WERI-Rb-1 (cell line): ENCODE measurements around the gene MAPKAP1.

ENCODE experiments used
- DNase-seq: peaks from one replicate; pipeline ENCODE4 v3.0.0-alpha.2; 2020
- H3K27ac ChIP-seq: fragments of 250-450 bp; sonication (Bioruptor Pico); 2 replicates; pipeline ENCODE4 v1.5.1; 2020; ENCODE audit warnings: mild to moderate bottlenecking, moderate library complexity
- H3K27me3 ChIP-seq: fragments of 250-450 bp; sonication (Bioruptor Pico); 2 replicates; pipeline ENCODE4 v1.5.1; 2021; ENCODE audit warnings: mild to moderate bottlenecking, low read depth, moderate library complexity; ENCODE audit not compliant: insufficient read depth, severe bottlenecking
- H3K36me3 ChIP-seq: fragments of 250-450 bp; sonication (Bioruptor Pico); 2 replicates; pipeline ENCODE4 v1.5.1; 2020; ENCODE audit warnings: mild to moderate bottlenecking, moderate library complexity
- H3K4me3 ChIP-seq: 2 replicates; pipeline ENCODE4 v1.5.1; 2011; ENCODE audit warnings: low read depth, mild to moderate bottlenecking, control low read depth, low read length
- H3K9me3 ChIP-seq: fragments of 250-450 bp; sonication (Bioruptor Pico); 2 replicates; pipeline ENCODE4 v1.5.1; 2021; ENCODE audit warnings: mild to moderate bottlenecking, moderate library complexity; ENCODE audit not compliant: severe bottlenecking
- CTCF ChIP-seq: IDR thresholded peaks from 2 replicates; pipeline ENCODE4 v1.5.1; 2011; ENCODE audit warnings: low read depth, mild to moderate bottlenecking, control low read depth, inconsistent platforms, low read length

Gene MAPKAP1

GRCh38 chr9:125529107-125529506 is 177.9 kb downstream of the MAPKAP1 start:
- peaks cover 3% of the 10 kb centered on the region; the same call in 1 of the 2 replicates for H3K36me3 ChIP-seq
- no peaks in the 10 kb centered on the region for H3K27me3 ChIP-seq
- no peaks in the 10 kb centered on the region for H3K9me3 ChIP-seq
- DNase-seq: no peak
- H3K4me3 ChIP-seq: no peak overlapping the region
- H3K27ac ChIP-seq: no peak overlapping the region
- TF ChIP-seq CTCF: no peak

GRCh38 chr9:125527471-125528002 is 179.5 kb downstream of the MAPKAP1 start:
- H3K36me3 ChIP-seq: peaks cover 3% of the 10 kb centered on the region; the same call in 1 of the 2 replicates
- DNase-seq: no peak
- H3K27me3 ChIP-seq: no peaks in the 10 kb centered on the region

GRCh38 chr9:125525921-125526631 is 180.9 kb downstream of the MAPKAP1 start:
- Histone ChIP-seq H3K9me3 (no peaks in the 10 kb centered on the region), H3K4me3 (no peak overlapping the region), H3K36me3 (peaks cover 3% of the 10 kb centered on the region; the same call in 1 of the 2 replicates), H3K27me3 (no peaks in the 10 kb centered on the region), H3K27ac (no peak overlapping the region)
- no peak for TF ChIP-seq CTCF
- no peak for DNase-seq

More at GRCh38 chr9:125527471-125528002, 179.5 kb downstream of the MAPKAP1 start:
- no peak overlapping the region for H3K4me3 ChIP-seq
- H3K27ac ChIP-seq: no peak overlapping the region
- TF ChIP-seq CTCF: no peak
- no peaks in the 10 kb centered on the region for H3K9me3 ChIP-seq

- Histone ChIP-seq H3K36me3 (peaks cover 3% of the 10 kb centered on the region), H3K27ac (no peak overlapping the region), H3K27me3 (no peaks in the 10 kb centered on the region)
These were observed 182.2 kb downstream of the MAPKAP1 start for GRCh38 chr9:125524583-125525355.

GRCh38 chr9:125523681-125524080 is 183.3 kb downstream of the MAPKAP1 start:
- TF ChIP-seq CTCF: no peak
- peaks cover 3% of the 10 kb centered on the region for H3K36me3 ChIP-seq
- H3K27me3 ChIP-seq: no peaks in the 10 kb centered on the region
- no peak overlapping the region for H3K27ac ChIP-seq
- H3K9me3 ChIP-seq: no peaks in the 10 kb centered on the region
- no peak for DNase-seq
- no peak overlapping the region for H3K4me3 ChIP-seq

More at GRCh38 chr9:125524583-125525355, 182.2 kb downstream of the MAPKAP1 start:
- no peak for TF ChIP-seq CTCF
- DNase-seq: no peak
- no peak overlapping the region for H3K4me3 ChIP-seq
- H3K9me3 ChIP-seq: no peaks in the 10 kb centered on the region
